ENCODE results near the gene GRIPAP1. TPM values are rescaled to one million over a fixed set of nuclear protein-coding genes. Genes with fewer than 3 reads are reported as not detected.
A peak's percentile ranks its signal among the peaks of the same experiment; 100 is the strongest.

The GRIPAP1 gene
- total RNA-seq, 3 donors from 2014 or later = 31.4 to 47.2 (median 34.1) TPM

DNA sequence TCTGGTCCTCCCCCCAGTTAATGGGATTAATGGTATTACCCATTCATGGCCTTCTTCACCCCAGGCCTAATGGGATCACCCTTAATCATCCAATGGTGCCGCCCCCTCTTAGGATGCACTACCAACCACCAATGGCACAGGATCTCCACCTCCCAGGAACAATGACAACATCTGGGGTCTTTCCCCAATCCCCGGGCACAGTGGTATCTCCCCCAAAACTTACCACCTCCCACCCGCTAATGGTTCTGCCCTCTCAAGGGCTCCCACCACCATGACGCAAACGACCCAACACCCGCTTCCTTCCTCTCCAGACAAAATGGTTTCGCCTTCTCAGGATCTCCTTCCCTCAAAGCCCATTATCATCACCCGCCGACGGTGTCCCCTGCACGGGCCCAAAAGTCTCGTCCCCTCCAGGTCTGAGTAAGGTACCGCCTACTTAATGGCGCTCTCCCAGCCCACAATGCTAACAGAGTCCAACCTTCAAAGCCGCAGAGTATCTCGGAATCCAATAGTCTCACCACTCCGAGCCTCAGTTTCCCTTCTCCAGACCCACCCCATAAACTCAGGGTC, 458 bp downstream of the GRIPAP1 start:
- no peaks in the 10 kb centered on the region for H3K36me3 ChIP-seq
- no peaks in the 10 kb centered on the region for H3K4me1 ChIP-seq
- H3K27me3 ChIP-seq = peaks cover 3 to 16% of the 10 kb centered on the region in 2 donors
- H3K4me3 ChIP-seq = peak overlapping the region; percentile 56 to 82 (median 59)
- peak overlapping the region; percentile 77 to 91 for H3K27ac ChIP-seq
- TF ChIP-seq POLR2A (IDR thresholded peaks at IDR 0.05) (no peak), POLR2AphosphoS5 (IDR thresholded peaks at IDR 0.05) (no peak)
- TF ChIP-seq, protein P1, sequence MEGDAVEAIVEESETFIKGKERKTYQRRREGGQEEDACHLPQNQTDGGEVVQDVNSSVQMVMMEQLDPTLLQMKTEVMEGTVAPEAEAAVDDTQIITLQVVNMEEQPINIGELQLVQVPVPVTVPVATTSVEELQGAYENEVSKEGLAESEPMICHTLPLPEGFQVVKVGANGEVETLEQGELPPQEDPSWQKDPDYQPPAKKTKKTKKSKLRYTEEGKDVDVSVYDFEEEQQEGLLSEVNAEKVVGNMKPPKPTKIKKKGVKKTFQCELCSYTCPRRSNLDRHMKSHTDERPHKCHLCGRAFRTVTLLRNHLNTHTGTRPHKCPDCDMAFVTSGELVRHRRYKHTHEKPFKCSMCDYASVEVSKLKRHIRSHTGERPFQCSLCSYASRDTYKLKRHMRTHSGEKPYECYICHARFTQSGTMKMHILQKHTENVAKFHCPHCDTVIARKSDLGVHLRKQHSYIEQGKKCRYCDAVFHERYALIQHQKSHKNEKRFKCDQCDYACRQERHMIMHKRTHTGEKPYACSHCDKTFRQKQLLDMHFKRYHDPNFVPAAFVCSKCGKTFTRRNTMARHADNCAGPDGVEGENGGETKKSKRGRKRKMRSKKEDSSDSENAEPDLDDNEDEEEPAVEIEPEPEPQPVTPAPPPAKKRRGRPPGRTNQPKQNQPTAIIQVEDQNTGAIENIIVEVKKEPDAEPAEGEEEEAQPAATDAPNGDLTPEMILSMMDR (IDR thresholded peaks at IDR 0.05) = no peak
- intact Hi-C loops (cut with DNase I; ENCODE audit: low total_unique reads) = no loop called here
- no peak for DNase-seq (ENCODE audit: low spot score in 2 of 2)
- H3K9me3 ChIP-seq = no peaks in the 10 kb centered on the region

- Histone ChIP-seq H3K4me1 (no peaks in the 10 kb centered on the region), H3K27me3 (peaks cover 3 to 22% of the 10 kb centered on the region in 2 donors), H3K9me3 (no peaks in the 10 kb centered on the region), H3K4me3 (peak overlapping the region in 1 of 3 donors; percentile 82), H3K27ac (no peak overlapping the region), H3K36me3 (no peaks in the 10 kb centered on the region)
- TF ChIP-seq POLR2A (IDR thresholded peaks at IDR 0.05) = no peak
- no peak for TF ChIP-seq POLR2AphosphoS5 (IDR thresholded peaks at IDR 0.05)
- TF ChIP-seq, protein P1 (IDR thresholded peaks at IDR 0.05) = no peak
- no peak for DNase-seq (ENCODE audit: low spot score in 2 of 2)
- intact Hi-C loops (cut with DNase I; ENCODE audit: low total_unique reads) = no loop called here
These were observed 1.4 kb downstream of the GRIPAP1 start for GRCh38 chrX:49000636-49001035.

DNA sequence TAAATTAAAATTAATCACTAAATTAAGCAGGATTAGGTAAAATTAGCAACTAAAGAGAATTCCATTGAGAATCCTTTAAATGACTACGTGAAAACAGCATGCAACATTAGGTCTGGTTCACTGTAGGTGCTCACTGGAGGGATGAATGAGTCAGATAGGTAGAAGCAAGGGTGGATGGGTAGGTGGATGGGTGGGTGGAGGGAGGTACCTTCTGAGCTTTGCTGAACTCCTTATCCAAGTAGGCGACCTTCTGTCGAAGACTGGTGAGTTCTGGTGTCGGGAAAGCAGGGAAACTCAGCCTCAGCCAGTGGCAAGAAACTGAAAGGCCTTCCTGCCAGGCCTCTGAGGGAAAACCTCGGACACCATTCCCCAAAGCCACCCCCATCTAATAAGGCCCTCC, 3.0 kb downstream of the GRIPAP1 start:
- no peak overlapping the region for H3K27ac ChIP-seq
- H3K4me3 ChIP-seq = no peak overlapping the region
- intact Hi-C loops (cut with DNase I; ENCODE audit: low total_unique reads) = no loop called here
- peaks cover 3 to 27% of the 10 kb centered on the region in 2 donors for H3K27me3 ChIP-seq
- no peak for DNase-seq (ENCODE audit: low spot score in 2 of 2)
- TF ChIP-seq, protein P1 (IDR thresholded peaks at IDR 0.05) = no peak
- TF ChIP-seq POLR2AphosphoS5 (IDR thresholded peaks at IDR 0.05) (no peak), POLR2A (IDR thresholded peaks at IDR 0.05) (no peak)
- no peaks in the 10 kb centered on the region for H3K9me3 ChIP-seq
- no peaks in the 10 kb centered on the region for H3K4me1 ChIP-seq
- H3K36me3 ChIP-seq = no peaks in the 10 kb centered on the region

DNA sequence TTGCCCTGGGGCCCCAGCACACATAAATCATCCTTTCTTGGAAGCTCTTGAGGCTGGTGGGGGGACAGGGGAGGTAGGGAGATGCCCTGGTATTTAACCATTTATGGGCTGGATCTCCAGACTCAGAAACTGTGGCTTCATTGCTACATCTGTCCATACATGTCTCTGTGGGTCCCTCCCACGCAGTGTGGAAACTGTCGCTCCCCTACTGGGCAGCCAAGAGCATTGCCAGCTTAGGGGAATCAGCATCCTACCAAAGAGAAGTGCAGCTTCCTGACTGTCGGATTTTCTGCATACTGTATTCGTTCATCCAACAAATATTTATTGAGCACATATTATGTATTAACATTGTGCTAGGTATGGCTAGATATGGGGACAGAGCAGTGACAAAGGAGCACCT, 3.7 kb downstream of the GRIPAP1 start:
- TF ChIP-seq, protein P1 (IDR thresholded peaks at IDR 0.05) = no peak
- TF ChIP-seq POLR2AphosphoS5 (IDR thresholded peaks at IDR 0.05) = no peak
- TF ChIP-seq POLR2A (IDR thresholded peaks at IDR 0.05) = no peak
- intact Hi-C loops (cut with DNase I; ENCODE audit: low total_unique reads) = no loop called here
- no peak for DNase-seq (ENCODE audit: low spot score in 2 of 2)
- no peaks in the 10 kb centered on the region for H3K36me3 ChIP-seq
- H3K4me3 ChIP-seq = no peak overlapping the region
- H3K27ac ChIP-seq = no peak overlapping the region
- peaks cover 3 to 27% of the 10 kb centered on the region in 2 donors for H3K27me3 ChIP-seq
- no peaks in the 10 kb centered on the region for H3K9me3 ChIP-seq
- H3K4me1 ChIP-seq = no peaks in the 10 kb centered on the region

DNA sequence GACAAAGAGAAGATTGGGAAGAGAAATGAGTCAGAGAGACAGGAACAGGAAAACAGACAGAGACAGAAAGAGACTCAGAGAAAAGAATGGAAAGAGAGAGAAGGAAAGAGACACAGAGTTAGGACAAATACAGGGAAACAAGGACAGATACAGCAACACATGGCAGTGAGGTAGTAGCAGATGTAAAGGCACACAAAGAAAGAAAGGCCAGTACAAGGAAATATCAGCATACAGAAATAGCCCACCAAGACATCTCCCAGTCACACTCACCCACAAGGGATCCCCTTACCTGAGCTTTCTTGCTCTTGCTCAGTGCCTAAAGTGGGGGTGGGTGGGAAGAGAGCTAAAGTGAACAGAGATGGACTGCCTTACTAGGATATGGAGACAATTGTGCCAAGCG, 4.2 kb downstream of the GRIPAP1 start:
- Histone ChIP-seq H3K36me3 (no peaks in the 10 kb centered on the region), H3K27me3 (peaks cover 3 to 27% of the 10 kb centered on the region in 2 donors), H3K27ac (no peak overlapping the region), H3K9me3 (no peaks in the 10 kb centered on the region), H3K4me3 (no peak overlapping the region), H3K4me1 (no peaks in the 10 kb centered on the region)
- no peak for TF ChIP-seq POLR2A (IDR thresholded peaks at IDR 0.05)
- TF ChIP-seq, protein P1 (IDR thresholded peaks at IDR 0.05) = no peak
- no peak for TF ChIP-seq POLR2AphosphoS5 (IDR thresholded peaks at IDR 0.05)
- intact Hi-C loops (cut with DNase I; ENCODE audit: low total_unique reads) = no loop called here
- DNase-seq (ENCODE audit: low spot score in 2 of 2) = no peak
